ENCODE data around the gene KRTAP4-2. TPM values are rescaled to one million over a fixed set of nuclear protein-coding genes. Genes with fewer than 3 reads are reported as not detected.
"Not testable (repeated sequence)": the region's sequence is repeated elsewhere in the genome, so short reads cannot be mapped to it uniquely, and the experiment has no call there.

KRTAP4-2 gene
- total and polyA plus RNA-seq, 4 experiments from 2014 or later, result not detected

DNA sequence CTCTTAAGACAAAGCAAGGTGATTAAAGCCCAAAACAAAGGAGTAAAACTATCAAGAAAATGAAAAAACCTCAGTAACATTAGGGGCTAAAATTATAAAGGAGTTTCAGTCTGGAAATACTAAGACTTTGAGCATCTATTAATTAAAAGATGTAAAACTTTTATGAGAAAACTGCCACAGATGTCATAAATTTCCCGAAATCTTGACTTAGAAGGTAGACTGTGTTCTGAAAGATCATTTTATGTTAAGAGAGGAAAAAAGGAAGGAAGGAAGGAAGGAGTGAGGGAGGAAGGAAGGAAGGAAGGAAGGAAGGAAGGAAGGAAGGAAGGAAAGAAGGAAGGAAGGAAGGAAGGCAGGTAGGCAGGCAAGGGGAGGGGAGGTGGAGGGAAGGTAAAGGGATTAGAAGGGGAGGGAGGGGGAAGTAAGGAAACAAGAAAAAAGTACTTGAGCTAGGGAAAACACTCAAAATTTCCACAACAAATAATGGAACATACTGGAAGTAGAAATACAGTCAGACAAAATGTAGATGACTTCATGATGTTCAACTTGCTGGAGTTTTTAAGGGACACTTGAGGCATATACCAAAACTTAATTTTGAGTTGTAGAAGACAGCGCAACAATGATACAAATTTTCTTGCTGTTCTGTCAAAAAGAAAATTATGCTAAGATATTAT lies 30.4 kb downstream of the KRTAP4-2 start:
- Histone ChIP-seq H3K9me3 (ENCODE audit: control insufficient read depth in 1 of 2, low read length in 2 of 2) (no peaks in the 10 kb centered on the region), H3K36me3 (ENCODE audit: insufficient read depth, low read length) (no peaks in the 10 kb centered on the region), H3K4me3 (ENCODE audit: low read length in 2 of 2) (no peak overlapping the region), H3K4me1 (ENCODE audit: insufficient read depth, low read length) (no peaks in the 10 kb centered on the region), H3K27me3 (ENCODE audit: insufficient read depth, low read length) (no peaks in the 10 kb centered on the region), H3K27ac (ENCODE audit: low read depth, low read length) (no peak overlapping the region)
- Mint-ChIP-seq H3K27me3 (peaks cover 0 to 3% of the 10 kb centered on the region in 2 donors), H3K27ac (peak overlapping the region in 1 of 7 donors; percentile 76), H3K9me3 (peaks cover 0 to 24% (median 13%) of the 10 kb centered on the region in 8 donors), H3K36me3 (peaks cover 7 to 8% of the 10 kb centered on the region in 2 donors), H3K4me3 (no peak overlapping the region), H3K4me1 (peaks cover 0 to 1% (median 0%) of the 10 kb centered on the region in 4 donors)
- intact Hi-C loops (cut with micrococcal nuclease), result no loop called here
- POLR2A ChIA-PET (ENCODE audit: partially characterized antibody), result no interaction called here
- CTCF ChIA-PET (ENCODE audit: partially characterized antibody), result interaction anchor here (1.3 kb wide), 1 partner anchor 175 kb away, joined by 4 read pairs; no protein-coding TSS in a partner anchor
- DNase-seq, result no peak

DNA sequence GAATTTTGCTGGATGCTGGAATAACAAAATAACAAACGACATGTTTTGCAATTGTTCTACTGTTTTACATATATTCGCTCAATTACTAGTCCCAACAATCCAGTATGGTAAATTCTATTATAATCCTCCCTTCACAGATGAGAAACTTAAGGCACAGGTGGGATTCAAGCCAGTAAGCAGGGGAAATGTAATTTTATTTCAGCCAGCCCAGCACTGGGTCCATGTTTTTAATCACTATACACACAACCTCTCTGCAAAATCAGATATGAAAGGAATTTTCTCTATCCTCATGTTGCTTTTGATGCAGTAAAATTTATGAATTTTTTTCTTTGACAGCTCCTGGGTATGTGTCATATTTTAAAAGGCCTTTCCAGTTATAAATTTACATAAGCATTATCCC lies 32.8 kb downstream of the KRTAP4-2 start:
- Mint-ChIP-seq H3K4me1 (peaks cover 0 to 6% (median under 1%) of the 10 kb centered on the region in 4 donors), H3K27ac (no peak overlapping the region), H3K36me3 (peaks cover 8 to 16% of the 10 kb centered on the region in 2 donors), H3K9me3 (peaks cover 0 to 38% (median 22%) of the 10 kb centered on the region in 8 donors), H3K4me3 (no peak overlapping the region), H3K27me3 (peaks cover 0 to 3% of the 10 kb centered on the region in 2 donors)
- H3K36me3 ChIP-seq (ENCODE audit: insufficient read depth, low read length), result no peaks in the 10 kb centered on the region
- ChIA-PET CTCF (ENCODE audit: partially characterized antibody) (no interaction called here), POLR2A (ENCODE audit: partially characterized antibody) (no interaction called here)
- no peak for DNase-seq
- no peaks in the 10 kb centered on the region for H3K4me1 ChIP-seq (ENCODE audit: insufficient read depth, low read length)
- intact Hi-C loops (cut with micrococcal nuclease), result no loop called here
- no peak overlapping the region for H3K4me3 ChIP-seq (ENCODE audit: low read length in 2 of 2)
- no peak overlapping the region for H3K27ac ChIP-seq (ENCODE audit: low read depth, low read length)
- no peaks in the 10 kb centered on the region for H3K27me3 ChIP-seq (ENCODE audit: insufficient read depth, low read length)
- no peaks in the 10 kb centered on the region for H3K9me3 ChIP-seq (ENCODE audit: control insufficient read depth in 1 of 2, low read length in 2 of 2)

DNA sequence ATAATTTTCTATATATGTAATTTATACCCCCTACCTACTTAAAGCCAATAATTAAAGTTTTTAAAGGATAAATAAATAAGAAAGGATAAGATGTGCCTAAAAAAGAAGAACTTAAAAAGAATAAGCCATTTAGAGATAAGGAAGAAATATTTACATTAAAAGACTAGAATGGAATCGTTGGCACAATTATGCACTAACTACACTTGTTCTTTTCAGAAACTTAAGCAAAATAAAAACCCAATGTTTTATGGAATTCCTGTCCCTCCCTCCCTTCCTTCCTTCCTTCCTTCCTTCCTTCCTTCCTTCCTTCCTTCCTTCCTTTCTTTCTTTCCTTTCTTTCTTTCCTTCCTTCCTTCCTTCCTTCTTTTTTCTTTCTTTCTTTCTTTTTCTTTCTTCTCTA lies 33.2 kb downstream of the KRTAP4-2 start:
- H3K27ac Mint-ChIP-seq, result no peak overlapping the region
- CTCF ChIA-PET (ENCODE audit: partially characterized antibody), result no interaction called here

DNA sequence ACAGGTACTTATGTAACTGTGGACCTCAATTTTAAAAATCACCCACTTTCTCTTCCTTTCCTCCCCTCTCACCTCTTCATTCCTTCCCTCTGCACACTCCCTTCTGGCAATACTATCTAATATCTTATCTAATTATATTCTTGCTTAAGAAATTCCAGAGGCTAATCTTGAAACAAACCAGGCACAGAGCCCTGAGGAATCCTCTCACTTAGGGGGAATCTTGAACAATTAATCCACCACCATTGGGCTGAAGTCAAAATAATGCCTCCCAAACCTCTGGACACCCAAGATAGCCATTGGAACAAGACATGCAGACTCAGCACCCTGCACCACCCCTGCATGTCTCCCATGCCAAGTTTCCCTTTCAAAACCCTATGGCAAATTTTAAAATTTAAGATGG lies 36.7 kb downstream of the KRTAP4-2 start:
- no peak for DNase-seq
- H3K4me3 ChIP-seq (ENCODE audit: low read length in 2 of 2), result no peak overlapping the region
- H3K27me3 ChIP-seq (ENCODE audit: insufficient read depth, low read length), result no peaks in the 10 kb centered on the region
- H3K36me3 ChIP-seq (ENCODE audit: insufficient read depth, low read length), result no peaks in the 10 kb centered on the region
- Mint-ChIP-seq H3K36me3 (peaks cover 10 to 24% of the 10 kb centered on the region in 2 donors), H3K9me3 (peaks cover 5 to 46% (median 30%) of the 10 kb centered on the region in 8 donors), H3K4me3 (no peak overlapping the region), H3K27me3 (peaks cover 5 to 9% of the 10 kb centered on the region in 2 donors), H3K27ac (no peak overlapping the region), H3K4me1 (peaks cover 0 to 11% (median 1%) of the 10 kb centered on the region in 4 donors)
- POLR2A ChIA-PET (ENCODE audit: partially characterized antibody), result interaction anchor here (0.7 to 1.2 kb wide), 2 partner anchors 10 to 167 kb away, joined by 3 read pairs; no protein-coding TSS in a partner anchor
- intact Hi-C loops (cut with micrococcal nuclease), result no loop called here
- H3K27ac ChIP-seq (ENCODE audit: low read depth, low read length), result no peak overlapping the region
- CTCF ChIA-PET (ENCODE audit: partially characterized antibody), result interaction anchor here (0.6 to 0.8 kb wide), 2 partner anchors 11 to 181 kb away, joined by 3 read pairs; no protein-coding TSS in a partner anchor
- no peaks in the 10 kb centered on the region for H3K4me1 ChIP-seq (ENCODE audit: insufficient read depth, low read length)
- no peaks in the 10 kb centered on the region for H3K9me3 ChIP-seq (ENCODE audit: control insufficient read depth in 1 of 2, low read length in 2 of 2)

More for the DNA sequence above, 33.2 kb downstream of the KRTAP4-2 start:
- Mint-ChIP-seq H3K9me3 (peaks cover 0 to 38% (median 22%) of the 10 kb centered on the region in 8 donors), H3K36me3 (peaks cover 8 to 16% of the 10 kb centered on the region in 2 donors), H3K4me3 (no peak overlapping the region), H3K4me1 (peaks cover 0 to 7% (median under 1%) of the 10 kb centered on the region in 4 donors), H3K27me3 (peaks cover 0 to 3% of the 10 kb centered on the region in 2 donors)
- POLR2A ChIA-PET (ENCODE audit: partially characterized antibody), result no interaction called here
- Histone ChIP-seq H3K4me1 (ENCODE audit: insufficient read depth, low read length) (no peaks in the 10 kb centered on the region), H3K27me3 (ENCODE audit: insufficient read depth, low read length) (no peaks in the 10 kb centered on the region), H3K4me3 (ENCODE audit: low read length in 2 of 2) (no peak overlapping the region), H3K9me3 (ENCODE audit: control insufficient read depth in 1 of 2, low read length in 2 of 2) (no peaks in the 10 kb centered on the region), H3K36me3 (ENCODE audit: insufficient read depth, low read length) (no peaks in the 10 kb centered on the region), H3K27ac (ENCODE audit: low read depth, low read length) (no peak overlapping the region)
- no peak for DNase-seq
- intact Hi-C loops (cut with micrococcal nuclease), result no loop called here

DNA sequence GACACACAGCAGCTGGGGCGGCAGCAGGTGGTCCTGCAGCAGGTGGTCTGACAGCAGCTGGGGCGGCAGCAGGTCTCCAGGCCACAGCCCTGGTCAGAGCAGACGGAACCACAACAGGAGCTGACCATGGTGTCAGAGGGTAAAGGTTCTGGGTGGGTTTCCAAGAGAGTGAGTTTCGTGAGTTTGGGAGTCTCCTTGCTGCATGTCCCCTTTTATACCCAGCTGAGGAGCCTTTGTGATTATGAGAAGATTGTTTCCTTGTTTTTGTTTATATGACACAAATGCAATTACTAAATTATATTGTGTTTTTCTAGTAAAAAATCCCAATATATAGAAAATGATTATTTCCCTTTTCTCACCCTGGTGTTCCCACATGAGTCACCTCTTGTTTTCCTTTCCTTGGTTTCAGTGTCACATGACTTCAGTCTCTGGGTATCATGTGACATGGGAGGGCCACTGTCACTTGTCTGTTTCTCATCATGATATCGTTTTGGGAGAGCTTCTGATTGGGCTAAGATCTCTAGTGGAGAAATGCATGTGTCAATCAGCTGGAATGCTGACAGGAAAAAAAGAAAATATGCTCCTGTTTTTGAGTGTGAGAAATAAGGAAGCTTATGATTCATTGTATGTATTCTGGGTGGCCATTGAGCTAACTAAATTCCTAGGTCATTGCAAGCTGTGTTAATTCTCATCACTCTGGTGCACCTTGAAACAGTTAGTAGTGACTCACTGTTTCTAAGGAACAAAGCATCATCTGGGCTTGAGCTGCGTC lies 37.5 kb downstream of the KRTAP4-2 start, which contains the start of gene KRTAP4-6:
Gene KRTAP4-6 (minus strand): TSS at position 185 of the 772 bp plus-strand sequence. CDS start 57 bp downstream, at position 128.
- Histone ChIP-seq H3K9me3 (ENCODE audit: control insufficient read depth in 1 of 2, low read length in 2 of 2) (no peaks in the 10 kb centered on the region), H3K4me3 (ENCODE audit: low read length in 2 of 2) (no peak within 1 kb of the TSS), H3K4me1 (ENCODE audit: insufficient read depth, low read length) (no peaks in the 10 kb centered on the region), H3K27me3 (ENCODE audit: insufficient read depth, low read length) (no peaks in the 10 kb centered on the region), H3K36me3 (ENCODE audit: insufficient read depth, low read length) (no peaks in the 10 kb centered on the region), H3K27ac (ENCODE audit: low read depth, low read length) (no peak within 1 kb of the TSS)
- ChIA-PET POLR2A (ENCODE audit: partially characterized antibody) (interaction anchor here (0.7 to 1.2 kb wide), 3 partner anchors 10 to 168 kb away, joined by 3 read pairs; partner anchors contain the start of gene KRTAP4-2), CTCF (ENCODE audit: partially characterized antibody) (interaction anchor here (0.6 to 0.8 kb wide), 2 partner anchors 10 to 182 kb away, joined by 3 read pairs; no protein-coding TSS in a partner anchor)
- Mint-ChIP-seq H3K36me3 (peaks cover 10 to 24% of the 10 kb centered on the region in 2 donors), H3K27me3 (peaks cover 5 to 6% of the 10 kb centered on the region in 2 donors), H3K4me3 (no peak within 1 kb of the TSS), H3K9me3 (peaks cover 5 to 46% (median 30%) of the 10 kb centered on the region in 8 donors), H3K4me1 (peaks cover 0 to 11% (median 2%) of the 10 kb centered on the region in 4 donors), H3K27ac (peak within 1 kb of the TSS in 1 of 7 donors; percentile 4)
- no peak for DNase-seq
- intact Hi-C loops (cut with micrococcal nuclease), result no loop called here

DNA sequence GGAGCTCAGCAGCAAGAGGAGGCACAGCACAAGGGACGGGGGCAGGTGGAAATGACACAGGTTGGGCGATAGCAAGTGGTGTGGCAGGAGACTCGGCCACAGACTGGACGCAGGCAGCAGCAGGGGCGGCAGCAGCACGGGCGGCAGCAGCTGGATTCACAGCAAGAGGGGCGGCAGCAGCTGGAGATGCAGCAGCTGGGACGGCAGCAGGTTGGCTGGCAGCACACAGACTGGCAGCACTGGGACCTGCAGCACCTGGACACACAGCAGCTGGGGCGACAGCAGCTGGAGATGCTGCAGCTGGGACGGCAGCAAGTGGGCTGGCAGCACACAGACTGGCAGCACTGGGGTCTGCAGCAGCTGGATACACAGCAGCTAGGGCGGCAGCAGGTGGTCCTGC lies 38.2 kb downstream of the KRTAP4-2 start:
- H3K27me3 ChIP-seq (ENCODE audit: insufficient read depth, low read length); H3K4me1 ChIP-seq (ENCODE audit: insufficient read depth, low read length); intact Hi-C loops (cut with micrococcal nuclease); H3K27me3 Mint-ChIP-seq; CTCF ChIA-PET (ENCODE audit: partially characterized antibody); H3K27ac ChIP-seq (ENCODE audit: low read depth, low read length); DNase-seq; H3K9me3 ChIP-seq (ENCODE audit: control insufficient read depth in 1 of 2, low read length in 2 of 2); H3K4me3 ChIP-seq (ENCODE audit: low read length in 2 of 2); H3K36me3 ChIP-seq (ENCODE audit: insufficient read depth, low read length); H3K4me3 Mint-ChIP-seq: not testable (repeated sequence)
- Mint-ChIP-seq H3K9me3 (peaks cover 5 to 43% (median 30%) of the 10 kb centered on the region in 8 donors), H3K36me3 (peaks cover 10 to 24% of the 10 kb centered on the region in 2 donors), H3K27ac (peak overlapping the region in 1 of 7 donors; percentile 4), H3K4me1 (peaks cover 0 to 11% (median 2%) of the 10 kb centered on the region in 4 donors)
- POLR2A ChIA-PET (ENCODE audit: partially characterized antibody), result interaction anchor here (1.0 kb wide), 1 partner anchor 38 kb away, joined by 3 read pairs; the partner anchor contains the start of gene KRTAP4-2

Measured in CD4-positive, alpha-beta memory T cell (primary cell).